Measurements from ENCODE around the gene TNNC2.
"Not testable (repeated sequence)": the region's sequence is repeated elsewhere in the genome, so short reads cannot be mapped to it uniquely, and the experiment has no call there.

The TNNC2 gene

GRCh38 chr20:45850926-45851325 is 23.8 kb upstream of the TNNC2 start:
- H3K4me3 ChIP-seq (ENCODE audit: low read length): no peak overlapping the region
- DNase-seq (ENCODE audit: low read depth, low spot score): no peak

- no peak for DNase-seq (ENCODE audit: low read depth, low spot score)
- no peak overlapping the region for H3K4me3 ChIP-seq (ENCODE audit: low read length)
Measured at GRCh38 chr20:45850238-45850637, 23.1 kb upstream of the TNNC2 start.

- H3K4me3 ChIP-seq (ENCODE audit: low read length): no peak overlapping the region
- no peak for DNase-seq (ENCODE audit: low read depth, low spot score)
Measured at GRCh38 chr20:45848969-45849582, 22.0 kb upstream of the TNNC2 start.

- DNase-seq (ENCODE audit: low read depth, low spot score): no peak
- H3K4me3 ChIP-seq (ENCODE audit: low read length): no peak overlapping the region
Measured at GRCh38 chr20:45848421-45848820, 21.3 kb upstream of the TNNC2 start.

- DNase-seq (ENCODE audit: low read depth, low spot score): no peak
Measured at GRCh38 chr20:45845452-45845851, 18.3 kb upstream of the TNNC2 start.

GRCh38 chr20:45843506-45843905 is 16.4 kb upstream of the TNNC2 start:
- H3K4me3 ChIP-seq (ENCODE audit: low read length): no peak overlapping the region
- DNase-seq (ENCODE audit: low read depth, low spot score): no peak

More at GRCh38 chr20:45845452-45845851, 18.3 kb upstream of the TNNC2 start:
- H3K4me3 ChIP-seq (ENCODE audit: low read length): no peak overlapping the region

- H3K4me3 ChIP-seq (ENCODE audit: low read length): no peak overlapping the region
- no peak for DNase-seq (ENCODE audit: low read depth, low spot score)
Measured at GRCh38 chr20:45842169-45842812, 15.2 kb upstream of the TNNC2 start.

GRCh38 chr20:45841407-45842129 is 14.5 kb upstream of the TNNC2 start:
- H3K4me3 ChIP-seq (ENCODE audit: low read length): no peak overlapping the region
- DNase-seq (ENCODE audit: low read depth, low spot score): no peak

- no peak overlapping the region for H3K4me3 ChIP-seq (ENCODE audit: low read length)
- no peak for DNase-seq (ENCODE audit: low read depth, low spot score)
Measured at GRCh38 chr20:45840700-45841198, 13.6 kb upstream of the TNNC2 start.

GRCh38 chr20:45836841-45837240 is 9.7 kb upstream of the TNNC2 start:
- no peak for DNase-seq (ENCODE audit: low read depth, low spot score)
- no peak overlapping the region for H3K4me3 ChIP-seq (ENCODE audit: low read length)

GRCh38 chr20:45835825-45836224 is 8.7 kb upstream of the TNNC2 start:
- H3K4me3 ChIP-seq (ENCODE audit: low read length): no peak overlapping the region
- DNase-seq (ENCODE audit: low read depth, low spot score): no peak

- DNase-seq (ENCODE audit: low read depth, low spot score): no peak
- H3K4me3 ChIP-seq (ENCODE audit: low read length): no peak overlapping the region
Measured at GRCh38 chr20:45835329-45835765, 8.2 kb upstream of the TNNC2 start.

- no peak overlapping the region for H3K4me3 ChIP-seq (ENCODE audit: low read length)
- DNase-seq (ENCODE audit: low read depth, low spot score): no peak
Measured at GRCh38 chr20:45834797-45835161, 7.7 kb upstream of the TNNC2 start.

- DNase-seq (ENCODE audit: low read depth, low spot score): no peak
- H3K4me3 ChIP-seq (ENCODE audit: low read length): peak overlapping the region; percentile 48
Measured at GRCh38 chr20:45833883-45834796, 7.0 kb upstream of the TNNC2 start.

GRCh38 chr20:45833030-45833882 is 6.1 kb upstream of the TNNC2 start, which contains the start of gene SNX21:
SNX21 (plus strand) TSS chr20:45833799; CDS start chr20:45833920, 121 bp downstream.
- peak within 1 kb of the TSS; percentile 48 for H3K4me3 ChIP-seq (ENCODE audit: low read length)
- DNase-seq (ENCODE audit: low read depth, low spot score): no peak

GRCh38 chr20:45832619-45833018 is 5.5 kb upstream of the TNNC2 start:
- DNase-seq (ENCODE audit: low read depth, low spot score): no peak
- H3K4me3 ChIP-seq (ENCODE audit: low read length): no peak overlapping the region

- not testable (repeated sequence) for DNase-seq (ENCODE audit: low read depth, low spot score); H3K4me3 ChIP-seq (ENCODE audit: low read length)
Measured at GRCh38 chr20:45829673-45830106, 2.6 kb upstream of the TNNC2 start.

GRCh38 chr20:45828589-45828988 is 1.5 kb upstream of the TNNC2 start:
- H3K4me3 ChIP-seq (ENCODE audit: low read length): no peak overlapping the region
- DNase-seq (ENCODE audit: low read depth, low spot score): no peak
